WERI-Rb-1 (cell line): ENCODE measurements around the gene GJB4.
"Not testable (repeated sequence)": the region's sequence is repeated elsewhere in the genome, so short reads cannot be mapped to it uniquely, and the experiment has no call there.

Experiments
- DNase-seq: peaks from one replicate; pipeline ENCODE4 v3.0.0-alpha.2; 2020
- H3K27ac ChIP-seq: fragments of 250-450 bp; sonication (Bioruptor Pico); 2 replicates; pipeline ENCODE4 v1.5.1; 2020; ENCODE audit warnings: mild to moderate bottlenecking, moderate library complexity
- H3K27me3 ChIP-seq: fragments of 250-450 bp; sonication (Bioruptor Pico); 2 replicates; pipeline ENCODE4 v1.5.1; 2021; ENCODE audit warnings: mild to moderate bottlenecking, low read depth, moderate library complexity; ENCODE audit not compliant: insufficient read depth, severe bottlenecking
- H3K36me3 ChIP-seq: fragments of 250-450 bp; sonication (Bioruptor Pico); 2 replicates; pipeline ENCODE4 v1.5.1; 2020; ENCODE audit warnings: mild to moderate bottlenecking, moderate library complexity
- H3K4me3 ChIP-seq: 2 replicates; pipeline ENCODE4 v1.5.1; 2011; ENCODE audit warnings: low read depth, mild to moderate bottlenecking, control low read depth, low read length
- H3K9me3 ChIP-seq: fragments of 250-450 bp; sonication (Bioruptor Pico); 2 replicates; pipeline ENCODE4 v1.5.1; 2021; ENCODE audit warnings: mild to moderate bottlenecking, moderate library complexity; ENCODE audit not compliant: severe bottlenecking
- CTCF ChIP-seq: IDR thresholded peaks from 2 replicates; pipeline ENCODE4 v1.5.1; 2011; ENCODE audit warnings: low read depth, mild to moderate bottlenecking, control low read depth, inconsistent platforms, low read length

The GJB4 gene

GRCh38 chr1:34736692-34737091 lies 22.8 kb upstream of the GJB4 start:
- peaks cover 94% of the 10 kb centered on the region for H3K27me3 ChIP-seq
- no peak for TF ChIP-seq CTCF
- no peaks in the 10 kb centered on the region for H3K36me3 ChIP-seq
- H3K27ac ChIP-seq: no peak overlapping the region
- H3K4me3 ChIP-seq: no peak overlapping the region
- no peak for DNase-seq
- H3K9me3 ChIP-seq: no peaks in the 10 kb centered on the region

- peaks cover 96% of the 10 kb centered on the region for H3K27me3 ChIP-seq
- not testable (repeated sequence) for DNase-seq, H3K36me3 ChIP-seq, H3K27ac ChIP-seq, H3K4me3 ChIP-seq, H3K9me3 ChIP-seq
Observed at GRCh38 chr1:34737236-34737635, 22.3 kb upstream of the GJB4 start.

- no peaks in the 10 kb centered on the region for H3K36me3 ChIP-seq
- no peak for DNase-seq
- no peak for TF ChIP-seq CTCF
Observed at GRCh38 chr1:34739613-34740012, 19.9 kb upstream of the GJB4 start.

GRCh38 chr1:34740161-34740868 lies 19.2 kb upstream of the GJB4 start:
- H3K9me3 ChIP-seq: no peaks in the 10 kb centered on the region
- H3K27ac ChIP-seq: no peak overlapping the region
- H3K4me3 ChIP-seq: no peak overlapping the region
- H3K27me3 ChIP-seq: peaks cover 96% of the 10 kb centered on the region
- TF ChIP-seq CTCF: no peak
- H3K36me3 ChIP-seq: no peaks in the 10 kb centered on the region
- DNase-seq: no peak

More at GRCh38 chr1:34739613-34740012, 19.9 kb upstream of the GJB4 start:
- Histone ChIP-seq H3K9me3 (no peaks in the 10 kb centered on the region), H3K4me3 (no peak overlapping the region), H3K27me3 (peaks cover 95% of the 10 kb centered on the region), H3K27ac (no peak overlapping the region)

GRCh38 chr1:34742667-34743270 lies 16.8 kb upstream of the GJB4 start:
- peaks cover 99% of the 10 kb centered on the region for H3K27me3 ChIP-seq
- H3K36me3 ChIP-seq: no peaks in the 10 kb centered on the region
- no peaks in the 10 kb centered on the region for H3K9me3 ChIP-seq
- peak; percentile 99 for TF ChIP-seq CTCF
- H3K4me3 ChIP-seq: no peak overlapping the region
- H3K27ac ChIP-seq: no peak overlapping the region
- DNase-seq: peak; percentile 72

GRCh38 chr1:34743775-34744174 lies 15.8 kb upstream of the GJB4 start:
- Histone ChIP-seq H3K36me3 (no peaks in the 10 kb centered on the region), H3K27ac (no peak overlapping the region), H3K27me3 (peaks cover 96% of the 10 kb centered on the region), H3K9me3 (no peaks in the 10 kb centered on the region), H3K4me3 (no peak overlapping the region)
- no peak for TF ChIP-seq CTCF
- DNase-seq: no peak
